ENCODE data around the gene TMEM117. TPM values are rescaled to one million over a fixed set of nuclear protein-coding genes. Genes with fewer than 3 reads are reported as not detected.

The TMEM117 gene
- total and polyA plus RNA-seq, 10 of the 15 experiments (the other 5 are each of a cell fraction or from before 2014, with no cell fraction given), result 3.1 to 8.2 (median 6.1) TPM

GRCh38 chr12:43786899-43787693 lies 48.8 kb upstream of the TMEM117 start (continued):
- TF ChIP-seq, protein P1, sequence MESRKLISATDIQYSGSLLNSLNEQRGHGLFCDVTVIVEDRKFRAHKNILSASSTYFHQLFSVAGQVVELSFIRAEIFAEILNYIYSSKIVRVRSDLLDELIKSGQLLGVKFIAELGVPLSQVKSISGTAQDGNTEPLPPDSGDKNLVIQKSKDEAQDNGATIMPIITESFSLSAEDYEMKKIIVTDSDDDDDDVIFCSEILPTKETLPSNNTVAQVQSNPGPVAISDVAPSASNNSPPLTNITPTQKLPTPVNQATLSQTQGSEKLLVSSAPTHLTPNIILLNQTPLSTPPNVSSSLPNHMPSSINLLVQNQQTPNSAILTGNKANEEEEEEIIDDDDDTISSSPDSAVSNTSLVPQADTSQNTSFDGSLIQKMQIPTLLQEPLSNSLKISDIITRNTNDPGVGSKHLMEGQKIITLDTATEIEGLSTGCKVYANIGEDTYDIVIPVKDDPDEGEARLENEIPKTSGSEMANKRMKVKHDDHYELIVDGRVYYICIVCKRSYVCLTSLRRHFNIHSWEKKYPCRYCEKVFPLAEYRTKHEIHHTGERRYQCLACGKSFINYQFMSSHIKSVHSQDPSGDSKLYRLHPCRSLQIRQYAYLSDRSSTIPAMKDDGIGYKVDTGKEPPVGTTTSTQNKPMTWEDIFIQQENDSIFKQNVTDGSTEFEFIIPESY (IDR thresholded peaks at IDR 0.05), result no peak
- TF ChIP-seq PAX5 (IDR thresholded peaks at IDR 0.05; ENCODE audit: borderline replicate concordance, low read depth, low read length) (no peak), ZBED1 (IDR thresholded peaks at IDR 0.05; ENCODE audit: borderline replicate concordance) (no peak), MEF2B (IDR thresholded peaks at IDR 0.05; ENCODE audit: partially characterized antibody, poor library complexity, severe bottlenecking) (no peak), DPF2 (IDR thresholded peaks at IDR 0.05) (no peak), MYB (IDR thresholded peaks at IDR 0.05; ENCODE audit: borderline replicate concordance, low read depth, low read length) (no peak), ATF7 (IDR thresholded peaks at IDR 0.05; ENCODE audit: low read depth) (no peak)

GRCh38 chr12:43789941-43790340 lies 45.9 kb upstream of the TMEM117 start:
- in situ Hi-C loops (cut with MboI) (no loop called here), intact Hi-C loops (cut with micrococcal nuclease; ENCODE audit: unreplicated experiment) (no loop called here)
- Histone ChIP-seq H3K9ac (ENCODE audit: control insufficient read depth, insufficient read depth, low read length) (no peak overlapping the region), H3K27ac (ENCODE audit: control insufficient read depth, insufficient read depth) (no peak overlapping the region), H3K36me3 (ENCODE audit: control insufficient read depth in 2 of 2, insufficient read depth in 2 of 2, low read length in 1 of 2) (peaks cover 0 to 2% of the 10 kb centered on the region in 2 experiments; a peak in 3 of 4 replicates), H3K4me3 (no peak overlapping the region), H2AFZ (ENCODE audit: control insufficient read depth, low read depth, low read length) (no peak overlapping the region), H4K20me1 (ENCODE audit: control insufficient read depth, insufficient read depth) (no peaks in the 10 kb centered on the region), H3K79me2 (ENCODE audit: control insufficient read depth, insufficient read depth, low read length) (no peaks in the 10 kb centered on the region), H3K4me1 (ENCODE audit: control insufficient read depth, insufficient read depth, low read length) (no peaks in the 10 kb centered on the region), H3K4me2 (ENCODE audit: control insufficient read depth, insufficient read depth) (no peak overlapping the region), H3K27me3 (replicated peaks in 1 of 2; ENCODE audit: control insufficient read depth in 2 of 2, insufficient read depth in 2 of 2, low read length in 1 of 2) (no peaks in the 10 kb centered on the region), H3K9me3 (replicated peaks; ENCODE audit: control insufficient read depth, insufficient read depth, low read length) (no peaks in the 10 kb centered on the region)
- no TSS peak for BruUV-seq (replicated peaks)
- no peak for FAIRE-seq
- SMC1A ChIA-PET (ENCODE audit: uncharacterized antibody, unreplicated experiment), result interaction anchor here (0.9 kb wide), 1 partner anchor 56 kb away, joined by 3 read pairs; no protein-coding TSS in a partner anchor
- DNase-seq (ENCODE audit: low read depth, low spot score), result no peak
- RAD21 ChIA-PET (ENCODE audit: unreplicated experiment), result no interaction called here
- no peak for ATAC-seq
- POLR2A ChIA-PET, result interaction anchor here (0.6 kb wide), 1 partner anchor 138 kb away, joined by 6 read pairs; no protein-coding TSS in a partner anchor
- CTCF ChIA-PET, result no interaction called here
- TF ChIP-seq JUNB (IDR thresholded peaks at IDR 0.05), result no peak
- no peak for TF ChIP-seq LARP7 (IDR thresholded peaks at IDR 0.05)
- TF ChIP-seq ZBTB11 (CRISPR knock-in tag; IDR thresholded peaks at IDR 0.05), result no peak
- TF ChIP-seq SREBF2 (IDR thresholded peaks at IDR 0.05; ENCODE audit: low read length), result no peak
- no peak for TF ChIP-seq GATAD2B (conservative IDR thresholded peaks at IDR 0.05; ENCODE audit: low read depth)
- TF ChIP-seq RUNX3 (IDR thresholded peaks at IDR 0.05; ENCODE audit: low read length), result no peak
- TF ChIP-seq ZSCAN29 (IDR thresholded peaks at IDR 0.05), result no peak
- TF ChIP-seq RB1 (IDR thresholded peaks at IDR 0.05; ENCODE audit: borderline replicate concordance), result no peak
- no peak for TF ChIP-seq ZZZ3 (IDR thresholded peaks at IDR 0.05; ENCODE audit: control insufficient read depth, insufficient read length, low read depth)
